Loucy (cell line): ENCODE results near the gene ATF7IP.

ENCODE experiments used
- H2AFZ ChIP-seq: fragments of 200-600 bp; sonication (generic); 2 replicates; pipeline ENCODE4 v1.6.0; 2016; ENCODE audit warnings: antibody characterized with exemption, mild to moderate bottlenecking, low read length, moderate library complexity
- H3F3A ChIP-seq: fragments of 200-600 bp; 2 replicates; pipeline ENCODE4 v1.6.0; 2016; ENCODE audit warnings: antibody characterized with exemption, low read depth, mild to moderate bottlenecking
- H3K27me3 ChIP-seq: fragments of 200-600 bp; sonication (generic); 2 replicates; pipeline ENCODE4 v1.6.1; 2014; ENCODE audit warnings: low read length, mild to moderate bottlenecking; ENCODE audit not compliant: insufficient read depth, poor library complexity, severe bottlenecking
- H3K36me3 ChIP-seq: fragments of 200-600 bp; sonication (generic); 2 replicates; pipeline ENCODE4 v1.6.1; 2016; ENCODE audit warnings: low read length; ENCODE audit not compliant: insufficient read depth
- H3K4me1 ChIP-seq: fragments of 200-600 bp; sonication (generic); 2 replicates; pipeline ENCODE4 v1.5.1; 2014; ENCODE audit warnings: low read length, mild to moderate bottlenecking; ENCODE audit not compliant: insufficient read depth, poor library complexity, severe bottlenecking
- H3K4me2 ChIP-seq: fragments of 200-600 bp; sonication (generic); 2 replicates; pipeline ENCODE4 v1.6.0; 2014; ENCODE audit warnings: antibody characterized with exemption, low read length, low read depth, mild to moderate bottlenecking; ENCODE audit not compliant: poor library complexity, severe bottlenecking
- H3K4me3 ChIP-seq: fragments of 200-600 bp; sonication (generic); 2 replicates; pipeline ENCODE4 v1.5.1; 2014; ENCODE audit warnings: low read length, mild to moderate bottlenecking, mixed read lengths; ENCODE audit not compliant: poor library complexity, severe bottlenecking
- H3K79me2 ChIP-seq: fragments of 200-600 bp; sonication (generic); 2 replicates; pipeline ENCODE4 v1.6.1; 2014; ENCODE audit warnings: low read length; ENCODE audit not compliant: insufficient read depth
- H3K9ac ChIP-seq: fragments of 200-600 bp; sonication (generic); 2 replicates; pipeline ENCODE4 v1.6.0; 2014; ENCODE audit warnings: mild to moderate bottlenecking, low read depth, low read length, moderate library complexity; ENCODE audit not compliant: poor library complexity, severe bottlenecking
- H3K9me2 ChIP-seq: fragments of 200-600 bp; sonication (generic); replicated peaks from 2 replicates; pipeline ENCODE4 v1.6.1; 2016; ENCODE audit warnings: low read depth, low read length, mixed read lengths
- H3K9me3 ChIP-seq: fragments of 200-600 bp; sonication (generic); 2 replicates; pipeline ENCODE4 v1.6.1; 2014; ENCODE audit warnings: mild to moderate bottlenecking, antibody characterized with exemption, low read length, low read depth; ENCODE audit not compliant: insufficient read depth
- H4K20me1 ChIP-seq: fragments of 200-600 bp; sonication (generic); 2 replicates; pipeline ENCODE4 v1.6.0; 2014; ENCODE audit warnings: antibody characterized with exemption, low read length, mild to moderate bottlenecking; ENCODE audit not compliant: insufficient read depth, poor library complexity, severe bottlenecking
- CTCF ChIP-seq: fragments of 200-600 bp; sonication (generic); conservative IDR thresholded peaks from 2 replicates; pipeline ENCODE4 v1.5.1; 2014; ENCODE audit warnings: mild to moderate bottlenecking, antibody characterized with exemption, low read length
- EZH2phosphoT487 ChIP-seq: fragments of 200-600 bp; IDR thresholded peaks from 2 replicates; pipeline ENCODE4 v1.6.1; 2018; ENCODE audit warnings: antibody characterized with exemption, mild to moderate bottlenecking, moderate library complexity, borderline replicate concordance

Gene ATF7IP

GRCh38 chr12:14443531-14443930 lies 78.0 kb downstream of the ATF7IP start:
- Histone ChIP-seq H3K27me3 (no peaks in the 10 kb centered on the region), H4K20me1 (peaks cover 29% of the 10 kb centered on the region), H3F3A (no peaks in the 10 kb centered on the region), H3K4me2 (no peak overlapping the region), H3K9me2 (no peaks in the 10 kb centered on the region), H3K9ac (no peak overlapping the region), H3K36me3 (peaks cover 84% of the 10 kb centered on the region), H2AFZ (no peak overlapping the region), H3K79me2 (peaks cover 4% of the 10 kb centered on the region), H3K4me3 (no peak overlapping the region), H3K4me1 (no peaks in the 10 kb centered on the region), H3K9me3 (no peaks in the 10 kb centered on the region)
- no peak for TF ChIP-seq CTCF
- TF ChIP-seq EZH2phosphoT487 = no peak

GRCh38 chr12:14450479-14450878 lies 85.0 kb downstream of the ATF7IP start:
- Histone ChIP-seq H3K79me2 (peaks cover 65% of the 10 kb centered on the region), H3K4me3 (no peak overlapping the region), H3F3A (no peaks in the 10 kb centered on the region), H3K4me2 (no peak overlapping the region), H3K9me3 (no peaks in the 10 kb centered on the region), H3K9ac (no peak overlapping the region), H3K4me1 (peaks cover 21% of the 10 kb centered on the region), H2AFZ (no peak overlapping the region), H3K9me2 (no peaks in the 10 kb centered on the region), H3K36me3 (peaks cover 74% of the 10 kb centered on the region), H3K27me3 (no peaks in the 10 kb centered on the region), H4K20me1 (peaks cover 44% of the 10 kb centered on the region)
- TF ChIP-seq CTCF = no peak
- TF ChIP-seq EZH2phosphoT487 = no peak

- Histone ChIP-seq H3K79me2 (peaks cover 68% of the 10 kb centered on the region), H3F3A (no peaks in the 10 kb centered on the region), H3K27me3 (no peaks in the 10 kb centered on the region), H3K4me3 (no peak overlapping the region), H2AFZ (no peak overlapping the region), H3K4me1 (peaks cover 21% of the 10 kb centered on the region), H3K9me2 (no peaks in the 10 kb centered on the region), H3K36me3 (peaks cover 80% of the 10 kb centered on the region), H3K9ac (no peak overlapping the region), H3K4me2 (peak overlapping the region; percentile 25), H4K20me1 (peaks cover 51% of the 10 kb centered on the region), H3K9me3 (no peaks in the 10 kb centered on the region)
- TF ChIP-seq CTCF (no peak), EZH2phosphoT487 (no peak)
Observed at GRCh38 chr12:14452336-14452735, 86.9 kb downstream of the ATF7IP start.
